H1 (cell line): ENCODE data around the gene PRCD.

Experiments used
- CTCF ChIP-seq, 3 experiments: IDR thresholded peaks; 1 replicate in 2 of 3; 2 replicates in 1 of 3; pipeline versions ENCODE4 v1.5.1 to v1.6.1; 2011; ENCODE audit warnings: low read length in 3 of 3, mild to moderate bottlenecking in 3 of 3, inconsistent platforms in 2 of 3, low read depth in 1 of 3, moderate library complexity in 1 of 3; ENCODE audit not compliant: insufficient read depth in 1 of 3; ENCODE audit errors: control extremely low read depth in 1 of 3
- EP300 ChIP-seq, 2 experiments: IDR thresholded peaks; 1 replicate in 1 of 2; 2 replicates in 1 of 2; pipeline ENCODE4 v1.6.1; 2011 to 2012; ENCODE audit warnings: low read depth in 2 of 2, low read length in 2 of 2, mild to moderate bottlenecking in 2 of 2, borderline replicate concordance in 1 of 2, inconsistent platforms in 1 of 2, moderate library complexity in 1 of 2
- EZH2 ChIP-seq: fragments of 200-600 bp; sonication (generic); IDR thresholded peaks from 2 replicates; pipeline ENCODE4 v1.7.1; 2012; ENCODE audit warnings: low read depth, mild to moderate bottlenecking, moderate library complexity, low read length, inconsistent platforms; ENCODE audit not compliant: severe bottlenecking
- FOSL1 ChIP-seq: IDR thresholded peaks from 2 replicates; pipeline ENCODE4 v1.6.1; 2011; ENCODE audit warnings: mild to moderate bottlenecking, low read depth, low read length, moderate library complexity; ENCODE audit not compliant: insufficient read depth
- KDM4A ChIP-seq: IDR thresholded peaks from one replicate; pipeline ENCODE4 v1.7.1; 2012; ENCODE audit warnings: low read depth, mild to moderate bottlenecking, moderate library complexity, low read length, inconsistent platforms; ENCODE audit not compliant: severe bottlenecking
- MAX ChIP-seq: IDR thresholded peaks from 2 replicates; pipeline ENCODE4 v1.6.1; 2012; ENCODE audit warnings: inconsistent platforms
- TAF7 ChIP-seq: optimal IDR thresholded peaks from 2 replicates; pipeline ENCODE3; 2011; ENCODE audit warnings: low read depth, mild to moderate bottlenecking, inconsistent platforms, low read length, moderate library complexity, borderline replicate concordance

- TF ChIP-seq TAF7 (peak; percentile 90), FOSL1 (no peak), MAX (peak; percentile 97), EP300 (IDR thresholded peaks at IDR 0.05; ENCODE audit: borderline replicate concordance in 1 of 2, low read depth in 2 of 2, low read length in 2 of 2) (no peak), KDM4A (peak; percentile 92), EZH2 (no peak), CTCF (IDR thresholded peaks at IDR 0.05; ENCODE audit: control extremely low read depth in 1 of 3, insufficient read depth in 1 of 3, low read depth in 1 of 3, low read length in 3 of 3) (peak; percentile 63 to 81 (median 65))
These were observed 17.7 kb downstream of the PRCD start for GRCh38 chr17:76557368-76558197.
